ENCODE results near the gene INTS12.
"Not testable (repeated sequence)": the region's sequence is repeated elsewhere in the genome, so short reads cannot be mapped to it uniquely, and the experiment has no call there.

Gene INTS12, protein sequence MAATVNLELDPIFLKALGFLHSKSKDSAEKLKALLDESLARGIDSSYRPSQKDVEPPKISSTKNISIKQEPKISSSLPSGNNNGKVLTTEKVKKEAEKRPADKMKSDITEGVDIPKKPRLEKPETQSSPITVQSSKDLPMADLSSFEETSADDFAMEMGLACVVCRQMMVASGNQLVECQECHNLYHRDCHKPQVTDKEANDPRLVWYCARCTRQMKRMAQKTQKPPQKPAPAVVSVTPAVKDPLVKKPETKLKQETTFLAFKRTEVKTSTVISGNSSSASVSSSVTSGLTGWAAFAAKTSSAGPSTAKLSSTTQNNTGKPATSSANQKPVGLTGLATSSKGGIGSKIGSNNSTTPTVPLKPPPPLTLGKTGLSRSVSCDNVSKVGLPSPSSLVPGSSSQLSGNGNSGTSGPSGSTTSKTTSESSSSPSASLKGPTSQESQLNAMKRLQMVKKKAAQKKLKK

GRCh38 chr4:105708181-105709080 lies at the start of gene INTS12, which contains the start of gene GSTCD:
Gene INTS12 (minus strand): TSS chr4:105708689. CDS start chr4:105700005, 8,684 bp downstream.
Gene GSTCD (plus strand): TSS chr4:105708784. CDS start chr4:105717614, 8,830 bp downstream.
- DNase-seq (ENCODE audit: low read depth) = peak; percentile 93
- no peak for TF ChIP-seq CTCF (conservative IDR thresholded peaks at IDR 0.05; ENCODE audit: control insufficient read depth, insufficient read depth, low read depth, low read length)
- H3K4me3 ChIP-seq (ENCODE audit: control insufficient read depth, low read depth, low read length) = peak within 1 kb of the TSS; percentile 98

DNA sequence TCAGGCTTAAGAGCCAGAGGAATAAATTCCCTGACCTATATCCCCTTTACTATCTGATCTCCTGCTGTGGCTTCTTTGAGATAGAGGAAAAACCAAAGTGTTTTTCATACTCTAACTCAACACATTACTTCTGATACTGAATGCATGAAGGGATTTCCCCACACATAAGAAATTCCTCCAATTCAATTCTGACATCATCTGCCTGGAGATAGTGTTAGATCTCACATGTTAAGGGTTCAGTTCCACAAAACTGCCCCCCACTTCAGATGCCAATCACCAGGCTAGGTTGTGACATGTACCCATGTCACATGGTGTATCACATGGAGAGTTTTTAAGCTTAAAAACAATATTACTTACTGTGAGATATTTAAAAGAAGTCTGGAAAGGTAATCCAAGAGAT lies 46.9 kb upstream of the INTS12 start:
- TF ChIP-seq CTCF (conservative IDR thresholded peaks at IDR 0.05; ENCODE audit: control insufficient read depth, insufficient read depth, low read depth, low read length) = no peak
- H3K4me3 ChIP-seq (ENCODE audit: control insufficient read depth, low read depth, low read length) = no peak overlapping the region
- no peak for DNase-seq (ENCODE audit: low read depth)

DNA sequence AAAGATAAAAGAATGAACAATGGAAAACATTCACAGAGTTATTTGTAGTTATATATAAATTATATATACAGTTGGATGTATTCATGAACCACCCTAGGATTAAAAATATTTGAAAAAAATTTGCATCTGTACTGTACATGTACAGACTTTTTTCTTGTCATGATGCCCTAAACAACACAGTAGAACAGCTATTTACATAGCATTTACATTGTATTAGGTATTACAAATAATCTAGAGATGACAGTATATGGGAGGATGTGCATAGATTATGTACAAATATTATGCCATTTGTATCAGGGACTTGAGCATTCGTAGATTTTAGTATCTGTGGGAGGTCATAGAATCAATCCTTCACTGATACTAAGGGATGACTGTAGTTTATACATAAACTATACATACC lies 44.9 kb upstream of the INTS12 start:
- DNase-seq (ENCODE audit: low read depth) = no peak
- no peak overlapping the region for H3K4me3 ChIP-seq (ENCODE audit: control insufficient read depth, low read depth, low read length)
- no peak for TF ChIP-seq CTCF (conservative IDR thresholded peaks at IDR 0.05; ENCODE audit: control insufficient read depth, insufficient read depth, low read depth, low read length)

DNA sequence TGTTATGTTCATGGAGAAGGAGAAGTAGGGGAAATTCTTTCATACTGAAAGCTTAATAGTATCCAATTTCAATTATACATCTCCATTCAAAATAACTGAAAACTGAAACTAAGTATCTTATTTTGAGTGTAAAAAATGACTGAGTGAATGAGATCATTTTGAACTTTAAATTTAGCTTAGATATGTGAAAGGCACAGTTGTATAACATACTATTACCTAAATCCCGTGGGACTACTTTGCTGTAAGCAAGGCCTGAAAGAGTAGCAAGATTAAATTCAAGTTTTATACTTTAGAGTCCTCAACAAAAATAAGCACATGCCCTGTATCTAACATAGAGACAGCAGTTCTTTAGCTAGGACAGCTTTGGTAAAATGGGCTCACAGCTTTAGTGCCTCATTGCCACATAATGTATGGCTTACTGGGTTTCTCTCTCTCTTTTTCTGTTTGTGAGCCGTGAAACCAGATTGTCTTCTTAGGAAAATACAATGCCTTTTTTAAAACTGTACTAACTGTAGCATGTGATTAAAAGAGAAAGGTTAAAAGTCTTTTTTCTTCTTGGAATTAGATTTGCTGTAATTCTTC lies 43.3 kb upstream of the INTS12 start:
- DNase-seq (ENCODE audit: low read depth) = no peak
- H3K4me3 ChIP-seq (ENCODE audit: control insufficient read depth, low read depth, low read length) = no peak overlapping the region
- TF ChIP-seq CTCF (conservative IDR thresholded peaks at IDR 0.05; ENCODE audit: control insufficient read depth, insufficient read depth, low read depth, low read length) = no peak

DNA sequence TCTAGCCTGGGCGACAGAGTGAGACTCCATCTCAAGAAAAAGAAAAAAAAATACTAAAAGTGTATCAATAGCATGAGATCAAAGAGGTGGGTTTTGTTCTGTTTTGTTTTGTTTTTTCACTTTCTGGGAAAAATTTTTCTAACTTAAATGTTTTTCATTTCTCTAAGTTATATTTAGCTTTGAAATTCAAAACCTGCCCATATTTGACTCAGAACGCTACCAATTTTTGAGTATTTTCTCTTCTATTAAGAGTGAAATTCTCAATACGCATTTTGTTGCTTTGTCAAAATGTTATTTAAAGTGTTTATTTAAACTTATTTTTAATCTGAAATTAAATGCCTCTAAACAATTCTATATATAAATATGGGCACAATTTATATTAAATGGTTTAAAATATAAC lies 39.7 kb upstream of the INTS12 start:
- no peak for TF ChIP-seq CTCF (conservative IDR thresholded peaks at IDR 0.05; ENCODE audit: control insufficient read depth, insufficient read depth, low read depth, low read length)
- DNase-seq (ENCODE audit: low read depth) = no peak

DNA sequence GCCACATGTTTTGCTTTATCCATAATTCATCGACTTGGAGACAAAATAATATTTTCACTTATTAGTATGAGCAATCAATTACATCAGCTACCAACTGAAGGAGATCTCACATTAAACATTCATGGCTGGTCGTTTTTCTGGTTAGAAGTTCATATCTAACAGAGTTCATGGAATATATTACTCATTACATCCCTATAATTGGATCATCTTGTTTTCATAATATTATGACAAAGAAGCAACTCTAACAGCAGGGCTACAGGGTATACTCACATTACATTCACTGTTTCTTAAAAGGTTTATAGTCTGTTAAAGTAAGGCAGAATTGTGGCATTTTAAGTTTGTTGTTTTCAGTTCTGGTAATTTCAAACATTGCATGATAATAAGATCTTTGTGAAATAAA lies 33.1 kb upstream of the INTS12 start:
- TF ChIP-seq CTCF (conservative IDR thresholded peaks at IDR 0.05; ENCODE audit: control insufficient read depth, insufficient read depth, low read depth, low read length) = no peak
- DNase-seq (ENCODE audit: low read depth) = peak; percentile 47
- H3K4me3 ChIP-seq (ENCODE audit: control insufficient read depth, low read depth, low read length) = no peak overlapping the region

More for the DNA sequence above, 39.7 kb upstream of the INTS12 start:
- no peak overlapping the region for H3K4me3 ChIP-seq (ENCODE audit: control insufficient read depth, low read depth, low read length)

- not testable (repeated sequence) for DNase-seq (ENCODE audit: low read depth); H3K4me3 ChIP-seq (ENCODE audit: control insufficient read depth, low read depth, low read length)
Observed at GRCh38 chr4:105735217-105735616, 26.7 kb upstream of the INTS12 start.

GRCh38 chr4:105729895-105730294 lies 21.4 kb upstream of the INTS12 start:
- H3K4me3 ChIP-seq (ENCODE audit: control insufficient read depth, low read depth, low read length) = not testable (repeated sequence)

More at GRCh38 chr4:105729895-105730294, 21.4 kb upstream of the INTS12 start:
- DNase-seq (ENCODE audit: low read depth) = not testable (repeated sequence)

Data from fibroblast of mammary gland (primary cell).